Nephron progenitor cell (in vitro differentiated cells): ENCODE measurements around the gene MMP17.

Experiments used
- DNase-seq: peaks from one replicate; pipeline ENCODE4 v3.0.0; 2021
- H3K27ac Mint-ChIP-seq: 2 replicates; pipeline ENCODE4 v1.8.0; 2021; ENCODE audit warnings: mild to moderate bottlenecking, moderate library complexity, mixed read lengths
- H3K27me3 Mint-ChIP-seq: 2 replicates; pipeline ENCODE4 v1.8.0; 2021; ENCODE audit warnings: mild to moderate bottlenecking, low read depth, mixed read lengths; ENCODE audit not compliant: poor library complexity
- H3K36me3 Mint-ChIP-seq: 2 replicates; pipeline ENCODE4 v1.8.0; 2021; ENCODE audit warnings: low read depth, mixed read lengths
- H3K4me1 Mint-ChIP-seq: 2 replicates; pipeline ENCODE4 v1.8.0; 2021; ENCODE audit warnings: mixed read lengths
- H3K4me3 Mint-ChIP-seq: 2 replicates; pipeline ENCODE4 v1.8.0; 2021; ENCODE audit warnings: mild to moderate bottlenecking, moderate library complexity, mixed read lengths
- H3K9me3 Mint-ChIP-seq: 2 replicates; pipeline ENCODE4 v1.8.0; 2021; ENCODE audit warnings: mild to moderate bottlenecking, moderate library complexity, mixed read lengths
- CTCF ChIP-seq: fragments of 200-600 bp; sonication (generic); IDR thresholded peaks from 2 replicates; pipeline ENCODE4 v1.5.0; 2021; ENCODE audit warnings: antibody characterized with exemption

MMP17 gene

GRCh38 chr12:131800594-131801135, 27.5 kb upstream of the MMP17 start:
- no peak for DNase-seq
- Mint-ChIP-seq H3K9me3 (no peaks in the 10 kb centered on the region), H3K4me3 (no peak overlapping the region), H3K27me3 (no peaks in the 10 kb centered on the region), H3K36me3 (peaks cover 32% of the 10 kb centered on the region), H3K27ac (peak overlapping the region; percentile 88), H3K4me1 (peaks cover 7% of the 10 kb centered on the region)
- TF ChIP-seq CTCF: no peak

- H3K27ac Mint-ChIP-seq: no peak overlapping the region
- DNase-seq: no peak
- peaks cover 27% of the 10 kb centered on the region for H3K36me3 Mint-ChIP-seq
- H3K4me3 Mint-ChIP-seq: no peak overlapping the region
- no peak for TF ChIP-seq CTCF
- no peaks in the 10 kb centered on the region for H3K27me3 Mint-ChIP-seq
- H3K9me3 Mint-ChIP-seq: no peaks in the 10 kb centered on the region
- peaks cover 7% of the 10 kb centered on the region for H3K4me1 Mint-ChIP-seq
Measured at GRCh38 chr12:131801254-131801866, 26.8 kb upstream of the MMP17 start.

GRCh38 chr12:131803961-131804521, 24.2 kb upstream of the MMP17 start:
- DNase-seq: peak; percentile 18
- Mint-ChIP-seq H3K9me3 (no peaks in the 10 kb centered on the region), H3K4me3 (no peak overlapping the region), H3K27ac (peak overlapping the region; percentile 85), H3K27me3 (no peaks in the 10 kb centered on the region), H3K4me1 (peaks cover 7% of the 10 kb centered on the region), H3K36me3 (peaks cover 19% of the 10 kb centered on the region)
- no peak for TF ChIP-seq CTCF

GRCh38 chr12:131805421-131805820, 22.8 kb upstream of the MMP17 start:
- no peak overlapping the region for H3K4me3 Mint-ChIP-seq
- H3K4me1 Mint-ChIP-seq: peaks cover 7% of the 10 kb centered on the region
- no peak overlapping the region for H3K27ac Mint-ChIP-seq
- DNase-seq: no peak
- no peaks in the 10 kb centered on the region for H3K27me3 Mint-ChIP-seq
- no peaks in the 10 kb centered on the region for H3K9me3 Mint-ChIP-seq
- TF ChIP-seq CTCF: no peak
- peaks cover 15% of the 10 kb centered on the region for H3K36me3 Mint-ChIP-seq

- DNase-seq: no peak
- Mint-ChIP-seq H3K27me3 (peaks cover 4% of the 10 kb centered on the region), H3K27ac (no peak overlapping the region), H3K4me1 (peaks cover 7% of the 10 kb centered on the region), H3K9me3 (peaks cover 7% of the 10 kb centered on the region), H3K36me3 (peaks cover 6% of the 10 kb centered on the region), H3K4me3 (no peak overlapping the region)
- TF ChIP-seq CTCF: no peak
Measured at GRCh38 chr12:131806674-131807073, 21.5 kb upstream of the MMP17 start.
